ENCODE data around the gene NEUROG2.

- TF ChIP-seq CTCF (IDR thresholded peaks at IDR 0.05; ENCODE audit: insufficient read depth, low read length) (no peak), POLR2AphosphoS5 (IDR thresholded peaks at IDR 0.05; ENCODE audit: low read depth) (no peak), GABPA (IDR thresholded peaks at IDR 0.05; ENCODE audit: low read depth) (no peak)
Measured at GRCh38 chr4:112515198-112516065, 548 bp downstream of the NEUROG2 start.

All from HL-60 (cell line).